ENCODE results near the gene UBE2E2. TPM values are rescaled to one million over a fixed set of nuclear protein-coding genes. Genes with fewer than 3 reads are reported as not detected.

UBE2E2 gene
- total and polyA plus RNA-seq, 4 donors = 21.5 to 87.5 (median 29.0) TPM

GRCh38 chr3:23303601-23304217 is 100.6 kb downstream of the UBE2E2 start:
- no peak for ATAC-seq (ENCODE audit: insufficient read depth, low FRiP score)
- Histone ChIP-seq H3K36me3 (ENCODE audit: control insufficient read depth in 4 of 4, insufficient read depth in 4 of 4, low read length in 4 of 4) (no peaks in the 10 kb centered on the region), H3K9ac (ENCODE audit: insufficient read depth in 1 of 2, low read length in 2 of 2) (no peak overlapping the region), H3K4me3 (no peak overlapping the region), H3K9me3 (ENCODE audit: control insufficient read depth in 4 of 4, insufficient read depth in 3 of 4, low read length in 3 of 4) (no peaks in the 10 kb centered on the region), H3K4me1 (ENCODE audit: control insufficient read depth in 5 of 5, insufficient read depth in 5 of 5, low read length in 5 of 5) (peaks cover 0 to 32% (median 0%) of the 10 kb centered on the region in 5 donors), H3K27ac (ENCODE audit: low read depth in 1 of 2, low read length in 1 of 2) (no peak overlapping the region), H3K27me3 (ENCODE audit: control insufficient read depth in 3 of 3, insufficient read depth in 3 of 3, low read length in 2 of 3) (no peaks in the 10 kb centered on the region)
- TF ChIP-seq CTCF (IDR thresholded peaks at IDR 0.05; ENCODE audit: control extremely low read depth, extremely low read depth) = no peak
- 62 to 84% methylated on average over 6 of the region's 6 CpGs for WGBS, 2 donors
- DNase-seq = peak in 1 of 3 donors; percentile 20

GRCh38 chr3:23304424-23304823 is 101.3 kb downstream of the UBE2E2 start:
- Histone ChIP-seq H3K4me3 (no peak overlapping the region), H3K27ac (ENCODE audit: low read depth in 1 of 2, low read length in 1 of 2) (no peak overlapping the region), H3K27me3 (ENCODE audit: control insufficient read depth in 3 of 3, insufficient read depth in 3 of 3, low read length in 2 of 3) (no peaks in the 10 kb centered on the region), H3K9ac (ENCODE audit: insufficient read depth in 1 of 2, low read length in 2 of 2) (no peak overlapping the region), H3K4me1 (ENCODE audit: control insufficient read depth in 5 of 5, insufficient read depth in 5 of 5, low read length in 5 of 5) (peaks cover 0 to 32% (median 0%) of the 10 kb centered on the region in 5 donors), H3K36me3 (ENCODE audit: control insufficient read depth in 4 of 4, insufficient read depth in 4 of 4, low read length in 4 of 4) (no peaks in the 10 kb centered on the region), H3K9me3 (ENCODE audit: control insufficient read depth in 4 of 4, insufficient read depth in 3 of 4, low read length in 3 of 4) (no peaks in the 10 kb centered on the region)
- no peak for ATAC-seq (ENCODE audit: insufficient read depth, low FRiP score)
- TF ChIP-seq CTCF (IDR thresholded peaks at IDR 0.05; ENCODE audit: control extremely low read depth, extremely low read depth) = no peak
- 69 to 75% methylated on average over 1 of the region's 1 CpG for WGBS, 2 donors
- DNase-seq = peak in 2 of 3 donors; percentile 74 to 81

- no peaks in the 10 kb centered on the region for H3K27me3 ChIP-seq (ENCODE audit: control insufficient read depth in 3 of 3, insufficient read depth in 3 of 3, low read length in 2 of 3)
- no peaks in the 10 kb centered on the region for H3K36me3 ChIP-seq (ENCODE audit: control insufficient read depth in 4 of 4, insufficient read depth in 4 of 4, low read length in 4 of 4)
- peaks cover 0 to 14% (median 0%) of the 10 kb centered on the region in 5 donors for H3K4me1 ChIP-seq (ENCODE audit: control insufficient read depth in 5 of 5, insufficient read depth in 5 of 5, low read length in 5 of 5)
- H3K27ac ChIP-seq (ENCODE audit: low read depth in 1 of 2, low read length in 1 of 2) = no peak overlapping the region
- no peak for TF ChIP-seq CTCF (IDR thresholded peaks at IDR 0.05; ENCODE audit: control extremely low read depth, extremely low read depth)
- H3K9ac ChIP-seq (ENCODE audit: insufficient read depth in 1 of 2, low read length in 2 of 2) = no peak overlapping the region
- no peaks in the 10 kb centered on the region for H3K9me3 ChIP-seq (ENCODE audit: control insufficient read depth in 4 of 4, insufficient read depth in 3 of 4, low read length in 3 of 4)
- no peak overlapping the region for H3K4me3 ChIP-seq
- DNase-seq (no peak), ATAC-seq (ENCODE audit: insufficient read depth, low FRiP score) (no peak)
- WGBS, 2 donors = 94 to 95% methylated on average over 2 of the region's 2 CpGs
Observed at GRCh38 chr3:23308986-23309625, 106.0 kb downstream of the UBE2E2 start.

Measured in lung (tissue), 12 donors.